GM12864 (cell line): ENCODE measurements around the gene HHAT.
"Not testable (repeated sequence)": the region's sequence is repeated elsewhere in the genome, so short reads cannot be mapped to it uniquely, and the experiment has no call there.

Experiments used
- DNase-seq: peaks from one replicate; pipeline ENCODE4 v3.0.0-alpha.2; 2011; ENCODE audit warnings: low read depth
- H3K4me3 ChIP-seq: 2 replicates; pipeline ENCODE4 v1.5.1; 2011; ENCODE audit warnings: mild to moderate bottlenecking, low read depth, low read length, control low read depth
- TF ChIP-seq, protein P1 (sequence below): IDR thresholded peaks from 2 replicates; pipeline ENCODE4 v1.5.1; 2011; ENCODE audit warnings: low read depth, mild to moderate bottlenecking, moderate library complexity, low read length, control low read depth, inconsistent platforms; ENCODE audit errors: missing control alignments

Gene HHAT

DNA sequence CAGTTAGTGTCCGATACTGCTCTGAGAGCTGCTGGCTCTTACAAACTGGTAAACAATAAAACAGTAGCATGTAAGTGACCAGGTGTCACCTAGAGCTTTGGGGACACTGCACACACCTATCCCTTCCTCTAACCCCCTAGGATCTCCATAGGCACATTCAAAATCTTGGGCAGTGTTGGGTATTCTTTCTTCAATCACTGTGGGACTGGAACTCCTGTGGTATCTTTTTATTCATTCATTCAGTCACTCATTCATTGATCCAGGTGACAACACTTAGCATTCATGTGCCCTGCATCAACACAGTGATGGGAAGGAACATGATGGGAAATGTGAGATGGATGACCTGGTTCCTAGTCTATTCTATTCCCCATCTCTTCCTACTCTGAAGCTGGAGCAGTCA lies 73.9 kb downstream of the HHAT start:
- no peak overlapping the region for H3K4me3 ChIP-seq
- no peak for DNase-seq
- TF ChIP-seq, protein P1, sequence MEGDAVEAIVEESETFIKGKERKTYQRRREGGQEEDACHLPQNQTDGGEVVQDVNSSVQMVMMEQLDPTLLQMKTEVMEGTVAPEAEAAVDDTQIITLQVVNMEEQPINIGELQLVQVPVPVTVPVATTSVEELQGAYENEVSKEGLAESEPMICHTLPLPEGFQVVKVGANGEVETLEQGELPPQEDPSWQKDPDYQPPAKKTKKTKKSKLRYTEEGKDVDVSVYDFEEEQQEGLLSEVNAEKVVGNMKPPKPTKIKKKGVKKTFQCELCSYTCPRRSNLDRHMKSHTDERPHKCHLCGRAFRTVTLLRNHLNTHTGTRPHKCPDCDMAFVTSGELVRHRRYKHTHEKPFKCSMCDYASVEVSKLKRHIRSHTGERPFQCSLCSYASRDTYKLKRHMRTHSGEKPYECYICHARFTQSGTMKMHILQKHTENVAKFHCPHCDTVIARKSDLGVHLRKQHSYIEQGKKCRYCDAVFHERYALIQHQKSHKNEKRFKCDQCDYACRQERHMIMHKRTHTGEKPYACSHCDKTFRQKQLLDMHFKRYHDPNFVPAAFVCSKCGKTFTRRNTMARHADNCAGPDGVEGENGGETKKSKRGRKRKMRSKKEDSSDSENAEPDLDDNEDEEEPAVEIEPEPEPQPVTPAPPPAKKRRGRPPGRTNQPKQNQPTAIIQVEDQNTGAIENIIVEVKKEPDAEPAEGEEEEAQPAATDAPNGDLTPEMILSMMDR, result no peak

DNA sequence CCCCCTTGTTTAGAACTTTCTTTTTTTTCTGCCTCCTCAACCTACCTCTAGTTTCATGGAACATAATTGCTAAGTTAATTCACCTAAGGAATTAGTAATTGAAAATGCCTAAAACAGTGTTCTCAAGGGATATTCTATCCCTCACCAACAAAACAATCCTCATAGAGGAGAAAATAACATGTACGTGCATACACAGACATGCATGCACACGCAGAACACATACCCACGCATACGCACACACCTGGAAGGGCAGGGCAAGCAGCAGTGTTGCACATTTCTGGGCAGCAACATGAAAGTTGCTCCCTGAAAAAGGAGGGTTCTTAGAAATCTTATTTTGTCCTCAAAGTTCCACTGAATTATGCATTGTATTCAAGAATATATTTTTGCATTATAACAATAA lies 76.6 kb downstream of the HHAT start:
- TF ChIP-seq, protein P1, result no peak
- DNase-seq, result no peak

DNA sequence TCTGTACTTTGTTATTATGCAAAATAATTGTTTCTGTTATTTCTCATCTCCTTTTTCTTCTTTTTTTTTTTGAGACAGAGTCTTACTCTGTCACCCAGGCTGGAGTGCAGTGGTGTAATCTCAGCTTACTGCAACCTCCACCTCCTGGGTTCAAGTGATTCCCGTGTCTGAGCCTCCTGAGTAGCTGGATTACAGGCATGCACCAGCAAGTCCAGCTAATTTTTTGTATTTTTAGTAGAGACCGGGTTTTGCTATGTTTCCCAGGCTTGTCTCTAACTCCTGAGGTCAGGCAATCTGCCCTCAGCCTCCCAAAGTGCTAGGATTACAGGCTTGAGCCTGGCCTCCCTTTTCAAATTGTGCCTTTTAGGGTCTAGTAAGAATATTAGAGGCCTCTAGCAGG lies 77.6 kb downstream of the HHAT start:
- H3K4me3 ChIP-seq, DNase-seq: not testable (repeated sequence)

More for the DNA sequence above, 76.6 kb downstream of the HHAT start:
- no peak overlapping the region for H3K4me3 ChIP-seq

DNA sequence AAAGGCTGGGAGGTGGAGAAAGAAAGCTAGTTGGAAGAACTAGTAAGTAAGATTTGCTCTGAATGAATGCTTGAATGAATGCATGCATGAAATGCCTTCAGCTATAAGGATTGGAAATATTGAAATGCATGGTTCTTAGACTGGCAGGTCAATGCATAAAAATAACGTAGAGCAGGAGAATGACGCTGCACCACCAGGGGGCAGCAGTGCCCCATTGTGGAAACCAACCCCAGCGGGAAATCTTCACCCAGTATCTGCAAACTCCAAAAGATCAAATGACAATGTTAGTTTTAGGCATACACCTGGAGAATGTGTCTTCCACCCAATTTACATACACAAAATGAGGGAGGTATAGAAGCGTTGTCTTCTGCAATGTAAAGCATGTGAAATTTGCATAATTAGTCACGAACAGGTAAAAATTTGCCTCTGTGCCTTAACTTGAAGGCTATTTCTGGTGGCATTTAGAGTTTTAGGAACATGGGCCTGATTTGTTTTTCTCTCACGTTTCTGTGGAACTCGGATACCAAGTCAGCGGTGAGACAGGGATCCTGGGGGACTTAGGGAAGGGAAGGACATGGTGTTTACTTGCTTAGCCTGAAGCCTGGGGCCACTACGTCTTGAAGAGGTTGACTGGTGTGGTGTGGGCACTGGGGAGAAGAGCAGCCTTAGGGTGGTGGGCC lies 78.6 kb downstream of the HHAT start:
- H3K4me3 ChIP-seq, result no peak overlapping the region
- DNase-seq, result peak; percentile 3
- TF ChIP-seq, protein P1, result peak; percentile 91

DNA sequence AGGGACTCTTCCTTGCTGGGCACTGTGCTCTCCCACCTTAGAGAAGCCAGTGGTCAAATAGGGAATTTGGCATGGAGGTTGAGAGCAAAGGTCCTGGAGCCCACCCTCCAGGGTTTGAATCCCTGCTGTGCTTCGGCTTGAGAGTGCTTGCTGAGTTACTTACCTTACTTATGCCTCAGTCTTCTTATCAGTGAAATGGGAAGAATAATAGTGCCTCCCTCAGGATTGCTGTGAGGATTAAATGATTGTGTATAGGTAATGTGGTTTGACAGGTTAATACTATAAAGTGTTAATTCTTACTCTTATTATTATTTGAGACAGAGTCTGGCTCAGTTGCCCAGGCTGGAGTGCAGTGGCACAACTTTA lies 79.2 kb downstream of the HHAT start:
- TF ChIP-seq, protein P1, result no peak
- no peak for DNase-seq
- H3K4me3 ChIP-seq, result no peak overlapping the region

DNA sequence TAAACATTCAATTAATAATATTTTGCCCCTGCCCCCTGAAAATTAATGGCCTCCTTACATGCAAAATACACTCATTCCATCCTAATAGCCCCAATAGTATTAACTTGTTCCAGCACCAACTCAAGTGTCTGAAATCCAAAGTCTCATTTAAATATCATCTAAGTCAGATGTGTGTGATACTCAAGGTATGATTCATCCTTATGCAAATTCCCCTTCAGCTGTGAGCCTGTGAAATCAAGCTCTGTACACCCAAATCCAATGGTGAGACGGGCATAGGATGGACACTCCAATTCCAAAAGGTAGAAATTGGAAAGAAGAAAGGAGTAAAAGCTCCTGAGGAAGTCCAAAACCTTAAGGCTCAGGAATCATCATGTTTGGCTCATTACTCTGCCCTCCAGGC lies 83.5 kb downstream of the HHAT start:
- DNase-seq, result no peak
- TF ChIP-seq, protein P1, result no peak
- no peak overlapping the region for H3K4me3 ChIP-seq

DNA sequence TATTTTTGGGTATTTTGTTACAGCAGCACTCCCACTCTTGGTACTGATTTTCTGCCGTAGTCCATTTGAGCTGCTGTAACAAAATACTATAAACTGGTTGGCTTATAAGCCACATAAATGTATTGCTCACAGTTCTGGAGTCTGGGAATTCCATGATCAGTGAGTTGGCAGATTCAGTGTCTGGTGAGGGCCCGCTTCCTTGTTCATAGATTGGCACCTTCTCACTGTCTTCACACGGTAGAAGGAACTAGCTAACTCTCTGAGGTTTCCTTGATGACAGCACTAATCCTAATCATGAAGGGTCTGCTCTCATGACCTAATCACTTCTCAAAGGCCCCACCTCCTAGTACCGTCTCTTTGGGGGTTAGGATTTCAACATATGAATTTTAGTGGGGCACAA lies 85.2 kb downstream of the HHAT start:
- H3K4me3 ChIP-seq, result no peak overlapping the region
- TF ChIP-seq, protein P1, result no peak
- DNase-seq, result no peak
